Activated T-cell treated with anti-CD3 and anti-CD28 coated beads for 4 hours (primary cell): ENCODE results near the gene ATP2B2.

Experiments
- DNase-seq: peaks from one replicate; pipeline ENCODE4 v3.0.0-alpha.2; 2020

The ATP2B2 gene

GRCh38 chr3:10356461-10356981 lies 148.9 kb downstream of the ATP2B2 start:
- no peak for DNase-seq

- DNase-seq: no peak
Observed at GRCh38 chr3:10354361-10355015, 150.9 kb downstream of the ATP2B2 start.

GRCh38 chr3:10353661-10354360 lies 151.6 kb downstream of the ATP2B2 start:
- no peak for DNase-seq

DNA sequence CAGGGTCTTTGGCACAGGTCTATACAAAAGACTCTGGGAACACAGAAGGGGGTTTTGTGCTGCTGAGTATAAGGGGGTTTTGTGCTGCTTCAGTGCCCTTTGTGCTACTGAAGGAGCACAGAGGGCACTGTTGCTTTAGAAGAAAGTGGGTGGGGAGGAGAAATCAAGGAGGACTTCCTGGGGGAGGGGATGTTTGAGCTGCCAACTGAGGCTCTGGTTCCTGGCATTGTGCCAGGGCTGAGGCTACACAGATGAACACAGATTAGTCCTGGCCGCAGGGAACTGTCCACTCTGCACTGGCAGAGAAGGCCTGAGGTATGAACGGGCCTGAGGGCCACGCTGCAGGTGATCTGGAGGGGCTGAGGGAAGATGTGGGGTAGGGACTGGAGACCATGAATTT lies 152.2 kb downstream of the ATP2B2 start:
- DNase-seq: no peak

- no peak for DNase-seq
Observed at GRCh38 chr3:10352146-10352911, 153.1 kb downstream of the ATP2B2 start.

- DNase-seq: no peak
Observed at GRCh38 chr3:10351013-10351735, 154.2 kb downstream of the ATP2B2 start.

DNA sequence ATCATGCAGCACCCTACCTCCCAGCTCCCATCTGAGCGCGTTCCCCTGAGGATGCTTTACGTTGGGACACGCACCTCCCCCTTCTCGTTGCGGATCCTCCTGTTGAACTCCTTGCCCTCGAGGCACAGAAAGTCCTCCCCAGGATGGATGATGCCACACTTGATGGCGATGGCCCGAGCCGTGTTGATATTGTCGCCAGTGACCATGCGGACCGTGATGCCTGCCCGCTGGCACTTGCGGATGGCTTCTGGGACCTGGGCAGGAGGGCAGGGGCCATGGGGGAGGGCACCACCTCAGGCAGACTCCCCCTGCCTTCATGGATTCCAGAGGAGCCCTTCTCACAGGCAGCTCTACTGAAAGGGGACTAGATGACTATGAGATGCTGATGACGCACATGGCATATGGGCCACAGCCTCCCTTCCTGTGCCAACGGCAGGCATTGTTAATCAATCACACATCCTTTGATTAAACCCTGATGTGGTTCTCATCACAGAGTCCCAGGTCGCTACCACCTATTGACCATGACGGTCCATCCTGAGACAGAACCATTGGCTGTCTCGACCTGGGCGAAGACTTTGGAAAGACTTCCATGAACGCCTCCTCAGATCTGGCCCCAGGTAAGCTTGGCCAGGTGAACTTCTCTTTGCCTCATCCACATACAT lies 154.9 kb downstream of the ATP2B2 start:
- DNase-seq: no peak

DNA sequence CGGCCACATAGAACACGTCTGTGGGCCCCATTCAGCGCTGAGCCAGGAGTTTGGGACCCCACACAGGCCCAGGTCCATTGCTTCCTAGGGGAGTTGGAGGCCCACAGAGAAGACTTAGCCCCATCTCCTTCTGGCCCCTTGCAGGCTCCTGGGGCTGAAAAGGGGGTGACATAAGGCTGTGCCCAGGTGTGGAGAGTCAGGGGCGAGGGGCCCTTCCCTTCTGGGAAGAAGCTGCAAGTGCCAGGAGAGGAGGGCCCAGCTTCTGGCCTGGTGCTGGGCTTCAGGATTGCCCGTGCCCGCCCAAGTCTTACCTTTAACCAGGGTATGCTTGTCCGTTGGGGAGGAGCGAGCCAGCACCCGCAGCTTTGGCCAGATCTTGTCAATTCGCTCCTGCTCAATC lies 155.6 kb downstream of the ATP2B2 start:
- DNase-seq: no peak

DNA sequence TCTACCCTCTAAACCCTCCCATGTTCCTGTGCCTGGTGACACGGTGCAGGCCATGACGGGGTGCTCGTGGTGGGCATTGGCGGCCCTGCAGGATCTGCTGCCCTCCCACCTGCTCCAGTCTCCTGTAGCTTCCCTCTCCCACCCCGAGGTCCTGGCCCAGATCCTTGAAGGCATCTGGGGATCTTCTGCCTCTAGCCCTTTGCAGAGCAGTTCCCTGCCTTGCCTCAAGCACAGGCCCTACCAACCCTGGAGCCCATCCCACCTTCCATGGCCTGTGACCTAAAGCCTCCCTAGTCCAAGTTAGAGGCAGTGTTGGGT lies 157.0 kb downstream of the ATP2B2 start:
- DNase-seq: no peak

GRCh38 chr3:10347648-10348403 lies 157.6 kb downstream of the ATP2B2 start:
- no peak for DNase-seq

DNA sequence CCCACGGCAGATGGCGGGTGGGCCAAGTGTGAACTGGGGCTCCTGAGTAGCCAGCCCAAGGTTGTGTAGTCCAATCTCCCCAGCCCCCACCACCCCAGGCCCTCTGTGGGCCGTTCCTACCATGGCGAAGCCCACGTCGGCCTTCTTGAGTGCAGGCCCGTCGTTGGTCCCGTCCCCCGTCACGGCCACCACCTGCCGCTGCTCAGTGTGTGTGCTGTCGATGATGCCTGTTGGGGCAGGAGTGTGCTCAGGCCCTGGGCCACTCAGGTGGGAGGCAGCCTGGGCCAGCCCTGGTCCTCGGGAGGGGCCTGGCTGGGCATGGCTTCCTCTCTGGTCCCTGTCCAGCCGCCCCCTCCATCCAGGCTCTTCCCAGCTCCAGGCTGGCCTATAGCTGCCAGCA lies 159.5 kb downstream of the ATP2B2 start:
- DNase-seq: no peak

DNA sequence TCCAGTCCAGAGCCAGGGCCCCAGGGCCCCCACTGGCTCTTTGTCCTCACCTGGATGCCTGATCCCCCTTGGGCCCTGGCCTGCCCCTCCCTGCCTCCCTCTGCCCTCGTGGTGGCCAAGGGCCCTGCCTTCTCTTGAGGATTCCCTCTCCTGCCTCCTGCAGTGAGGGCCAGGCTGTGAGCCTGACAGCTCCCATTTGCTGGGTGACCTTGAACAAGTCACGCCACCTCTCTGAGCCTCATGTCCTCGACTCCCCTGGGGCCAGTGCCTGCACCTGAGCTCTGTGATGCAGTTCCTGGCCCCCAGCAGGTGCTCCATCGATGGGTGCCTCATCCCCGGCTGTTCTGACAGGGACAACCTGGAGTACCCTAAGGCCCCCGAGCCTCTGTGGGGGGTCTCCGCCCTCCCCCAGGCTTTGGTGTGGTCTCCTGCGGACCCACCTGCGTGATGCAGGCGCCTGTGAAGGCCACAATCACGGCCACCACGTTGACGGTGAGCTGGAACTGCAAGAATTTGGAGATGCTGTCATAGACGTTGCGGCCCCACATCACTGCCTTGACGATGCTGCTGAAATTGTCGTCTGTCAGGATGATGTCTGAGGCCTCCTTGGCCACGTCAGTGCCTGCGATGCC lies 160.3 kb downstream of the ATP2B2 start:
- no peak for DNase-seq

DNA sequence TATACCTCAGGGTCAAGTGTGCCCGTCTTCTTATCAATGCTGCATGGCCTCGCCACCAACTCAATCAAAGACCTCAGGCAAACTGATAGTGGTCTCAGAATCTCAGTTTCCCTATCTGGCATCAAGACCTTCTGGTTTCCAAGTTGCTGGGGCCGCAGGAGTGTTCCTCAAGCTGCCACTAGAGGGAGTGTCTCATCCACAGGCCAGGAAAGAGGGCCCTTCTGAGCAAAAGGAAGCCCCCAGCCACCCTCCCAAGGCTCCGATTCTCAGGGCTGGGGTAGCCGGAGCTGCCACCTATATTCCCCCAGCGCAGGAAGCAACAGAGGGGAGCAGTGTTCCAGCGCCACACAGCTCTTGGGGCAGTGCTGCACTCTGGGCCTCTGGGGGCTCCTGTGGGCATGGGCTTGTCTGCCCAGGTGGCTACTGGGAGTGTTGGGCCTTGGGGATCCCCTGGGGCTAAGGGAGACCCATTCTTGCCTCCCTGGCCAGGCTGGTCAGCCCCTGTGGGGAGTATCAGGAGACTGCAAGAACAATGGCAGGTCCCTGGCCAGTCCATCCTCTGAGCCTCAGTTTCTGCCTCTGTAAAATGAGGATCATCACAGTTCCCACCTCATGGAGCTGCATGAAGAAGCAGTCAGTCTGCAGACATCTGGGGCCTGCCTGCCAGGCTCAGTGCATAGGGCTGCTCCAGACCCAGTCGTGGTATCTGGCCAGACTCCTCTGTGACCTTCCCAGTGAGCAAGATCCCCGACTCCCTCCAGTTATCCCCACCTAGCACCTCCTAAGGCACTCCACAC lies 161.0 kb downstream of the ATP2B2 start:
- peak; percentile 39 for DNase-seq

- DNase-seq: no peak
Observed at GRCh38 chr3:10343526-10343925, 161.9 kb downstream of the ATP2B2 start.

- no peak for DNase-seq
Observed at GRCh38 chr3:10342781-10343180, 162.6 kb downstream of the ATP2B2 start.

GRCh38 chr3:10341901-10342398 lies 163.4 kb downstream of the ATP2B2 start:
- no peak for DNase-seq

GRCh38 chr3:10340476-10340875 lies 164.9 kb downstream of the ATP2B2 start:
- no peak for DNase-seq

DNA sequence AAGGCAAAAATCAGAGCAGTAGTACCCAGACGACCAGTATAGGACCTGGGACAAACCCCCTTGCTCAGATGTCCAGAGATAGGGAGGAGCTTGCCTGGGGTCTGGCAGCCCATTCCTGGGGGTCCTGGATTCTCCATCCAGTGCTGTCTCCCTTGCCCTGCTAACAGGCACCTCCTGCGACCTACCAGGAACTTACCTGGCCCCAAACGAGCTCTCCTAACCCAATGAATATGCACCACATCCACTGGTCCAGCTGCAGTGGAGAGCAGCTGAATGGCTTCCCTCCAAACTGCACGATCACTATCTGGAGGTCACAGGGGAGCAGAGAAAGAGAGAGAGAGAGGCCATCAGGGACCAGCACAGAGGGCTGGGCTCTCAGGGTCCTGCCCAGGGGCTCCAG lies 165.3 kb downstream of the ATP2B2 start:
- DNase-seq: no peak

- no peak for DNase-seq
Observed at GRCh38 chr3:10339376-10339955, 165.9 kb downstream of the ATP2B2 start.
